Measurements from ENCODE around the gene CCIN.

DNA sequence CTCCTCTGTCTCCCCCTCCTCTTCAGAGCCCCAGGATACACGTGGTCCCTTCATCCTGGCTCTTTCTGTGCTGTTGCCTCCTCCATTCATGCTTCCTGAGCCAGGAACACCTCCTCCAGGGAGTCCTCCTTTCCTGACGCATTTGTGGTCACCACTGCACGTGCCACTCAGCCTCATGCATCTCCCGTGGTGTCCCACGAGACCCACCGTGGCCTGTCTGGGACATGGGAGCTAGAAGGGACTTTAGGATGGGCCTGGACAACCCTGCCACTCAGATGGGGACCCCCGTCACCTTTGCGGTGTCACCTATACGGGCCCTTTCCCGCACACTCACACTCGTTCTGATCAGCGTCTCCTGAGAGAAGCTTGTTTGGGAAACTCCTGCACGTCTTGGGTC is 25.9 kb upstream of the CCIN start:
- TF ChIP-seq, protein P1, sequence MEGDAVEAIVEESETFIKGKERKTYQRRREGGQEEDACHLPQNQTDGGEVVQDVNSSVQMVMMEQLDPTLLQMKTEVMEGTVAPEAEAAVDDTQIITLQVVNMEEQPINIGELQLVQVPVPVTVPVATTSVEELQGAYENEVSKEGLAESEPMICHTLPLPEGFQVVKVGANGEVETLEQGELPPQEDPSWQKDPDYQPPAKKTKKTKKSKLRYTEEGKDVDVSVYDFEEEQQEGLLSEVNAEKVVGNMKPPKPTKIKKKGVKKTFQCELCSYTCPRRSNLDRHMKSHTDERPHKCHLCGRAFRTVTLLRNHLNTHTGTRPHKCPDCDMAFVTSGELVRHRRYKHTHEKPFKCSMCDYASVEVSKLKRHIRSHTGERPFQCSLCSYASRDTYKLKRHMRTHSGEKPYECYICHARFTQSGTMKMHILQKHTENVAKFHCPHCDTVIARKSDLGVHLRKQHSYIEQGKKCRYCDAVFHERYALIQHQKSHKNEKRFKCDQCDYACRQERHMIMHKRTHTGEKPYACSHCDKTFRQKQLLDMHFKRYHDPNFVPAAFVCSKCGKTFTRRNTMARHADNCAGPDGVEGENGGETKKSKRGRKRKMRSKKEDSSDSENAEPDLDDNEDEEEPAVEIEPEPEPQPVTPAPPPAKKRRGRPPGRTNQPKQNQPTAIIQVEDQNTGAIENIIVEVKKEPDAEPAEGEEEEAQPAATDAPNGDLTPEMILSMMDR (IDR thresholded peaks at IDR 0.05) = no peak
- TF ChIP-seq EZH2 (IDR thresholded peaks at IDR 0.05) (no peak), EZH2phosphoT487 (IDR thresholded peaks at IDR 0.05) (no peak)

Measured in neural progenitor cell (in vitro differentiated cells).